GM23248 (cell line): Measurements from ENCODE around the gene PIP4K2A. TPM values are rescaled to one million over a fixed set of nuclear protein-coding genes. Genes with fewer than 3 reads are reported as not detected.
A peak's percentile ranks its signal among the peaks of the same experiment; 100 is the strongest.

Experiments used
- DNase-seq: peaks from one replicate; pipeline ENCODE4 v3.0.0-alpha.2; 2015
- H2AFZ ChIP-seq: fragments of 200-600 bp; sonication (generic); 2 replicates; pipeline ENCODE4 v1.6.1; 2016; ENCODE audit warnings: antibody characterized with exemption
- H3F3A ChIP-seq: fragments of 200-600 bp; sonication (generic); 2 replicates; pipeline ENCODE4 v1.6.1; 2016; ENCODE audit warnings: mild to moderate bottlenecking, antibody characterized with exemption, mixed run types; ENCODE audit not compliant: insufficient read depth
- H3K27ac ChIP-seq: fragments of 200-600 bp; sonication (generic); 2 replicates; pipeline ENCODE4 v1.5.1; 2016; ENCODE audit warnings: mild to moderate bottlenecking
- H3K27me3 ChIP-seq: fragments of 200-600 bp; sonication (generic); replicated peaks from 2 replicates; pipeline ENCODE4 v1.6.1; 2016; ENCODE audit warnings: mild to moderate bottlenecking; ENCODE audit not compliant: insufficient read depth
- H3K36me3 ChIP-seq: fragments of 200-600 bp; sonication (generic); 2 replicates; pipeline ENCODE4 v1.6.1; 2016; ENCODE audit warnings: low read depth, mild to moderate bottlenecking
- H3K4me1 ChIP-seq: fragments of 200-600 bp; sonication (generic); 2 replicates; pipeline ENCODE4 v1.6.1; 2016; ENCODE audit warnings: mild to moderate bottlenecking; ENCODE audit not compliant: insufficient read depth
- H3K4me2 ChIP-seq: fragments of 200-600 bp; sonication (generic); one replicate; pipeline ENCODE4 v1.6.1; 2016; ENCODE audit warnings: mild to moderate bottlenecking; ENCODE audit not compliant: unreplicated experiment
- H3K4me3 ChIP-seq: fragments of 200-600 bp; sonication (generic); 2 replicates; pipeline ENCODE4 v1.5.1; 2016; ENCODE audit warnings: mild to moderate bottlenecking
- H3K79me2 ChIP-seq: fragments of 200-600 bp; sonication (generic); 2 replicates; pipeline ENCODE4 v1.6.1; 2016; ENCODE audit warnings: mild to moderate bottlenecking; ENCODE audit not compliant: insufficient read depth
- H3K9ac ChIP-seq: fragments of 200-600 bp; sonication (generic); 2 replicates; pipeline ENCODE4 v1.6.1; 2016; ENCODE audit warnings: mild to moderate bottlenecking
- H3K9me2 ChIP-seq: fragments of 200-600 bp; sonication (generic); 2 replicates; pipeline ENCODE4 v1.6.1; 2016; ENCODE audit warnings: mixed run types, mild to moderate bottlenecking, moderate library complexity; ENCODE audit not compliant: insufficient read depth
- H3K9me3 ChIP-seq: fragments of 200-600 bp; sonication (generic); one replicate; pipeline ENCODE4 v1.6.1; 2017; ENCODE audit warnings: low read depth
- H4K20me1 ChIP-seq: fragments of 200-600 bp; sonication (generic); 2 replicates; pipeline ENCODE4 v1.6.0; 2016; ENCODE audit not compliant: insufficient read depth
- EZH2 ChIP-seq: fragments of 200-600 bp; sonication (generic); IDR thresholded peaks from 2 replicates; pipeline ENCODE4 v1.6.1; 2018; ENCODE audit warnings: antibody characterized with exemption, mild to moderate bottlenecking; ENCODE audit not compliant: insufficient read depth, poor library complexity, severe bottlenecking
- EZH2phosphoT487 ChIP-seq: fragments of 200-600 bp; sonication (generic); IDR thresholded peaks from 2 replicates; pipeline ENCODE4 v1.6.1; 2018; ENCODE audit warnings: antibody characterized with exemption, moderate library complexity, mild to moderate bottlenecking, low read depth; ENCODE audit not compliant: insufficient read depth
- WGBS, 2 experiments: methylation state at CpG; one replicate each; pipeline ENCODE4 v1.1.6; 2015 to 2017; ENCODE audit warnings: low lambda C conversion rate in 2 of 2, low coverage in 1 of 2; ENCODE audit errors: missing lambda C conversion rate in 2 of 2; 5-methylcytosine and 5-hydroxymethylcytosine counted together
- in situ Hi-C: fragments of 300-500 bp; cut with MboI; formaldehyde crosslinking; loops from 2 replicates; pipeline ENCODE4 v1.15.0; 2020
- polyA plus RNA-seq: library from polyadenylated mRNA; unstranded; fragments of >200 nt; fragmentation: Nextera tagmentation; extraction: Ambion mirVana; gene quantifications from 2 replicates; pipeline ENCODE4 v1.2.1, GENCODE V29; 2016
- total RNA-seq: library from RNA; depleted of rRNA; stranded (reverse); fragments of >200 nt; shearing (Covaris generic); gene quantifications from 2 replicates; pipeline ENCODE4 v1.2.3, GENCODE V29; 2014

PIP4K2A gene
- total and polyA plus RNA-seq, 2 experiments from 2014 or later: 19.8 to 26.9 TPM

- no peak for DNase-seq
- Histone ChIP-seq H3K27ac (peak overlapping the region; percentile 93), H4K20me1 (no peaks in the 10 kb centered on the region), H3K27me3 (no peaks in the 10 kb centered on the region), H2AFZ (no peak overlapping the region), H3K9me2 (no peaks in the 10 kb centered on the region), H3K9ac (peak overlapping the region; percentile 68), H3K79me2 (peaks cover 63% of the 10 kb centered on the region), H3K4me3 (no peak overlapping the region), H3F3A (peaks cover 65% of the 10 kb centered on the region), H3K4me2 (peak overlapping the region; percentile 66), H3K9me3 (no peaks in the 10 kb centered on the region), H3K4me1 (peaks cover 71% of the 10 kb centered on the region), H3K36me3 (no peaks in the 10 kb centered on the region)
- in situ Hi-C loops: no loop called here
- 39 to 41% methylated on average over 3 of the region's 3 CpGs for WGBS, 2 experiments
- TF ChIP-seq EZH2 (no peak), EZH2phosphoT487 (no peak)
Measured at GRCh38 chr10:22620929-22621328, 93.4 kb downstream of the PIP4K2A start.

GRCh38 chr10:22620140-22620857, 94.1 kb downstream of the PIP4K2A start:
- Histone ChIP-seq H3K9me2 (no peaks in the 10 kb centered on the region), H3K27ac (peak overlapping the region; percentile 93), H3K4me3 (peak overlapping the region; percentile 44), H3K9me3 (no peaks in the 10 kb centered on the region), H3K4me1 (peaks cover 72% of the 10 kb centered on the region), H4K20me1 (no peaks in the 10 kb centered on the region), H3K27me3 (no peaks in the 10 kb centered on the region), H3K79me2 (peaks cover 63% of the 10 kb centered on the region), H2AFZ (no peak overlapping the region; the same call in 1 of the 2 replicates), H3K4me2 (peak overlapping the region; percentile 66), H3F3A (peaks cover 65% of the 10 kb centered on the region), H3K9ac (peak overlapping the region; percentile 68), H3K36me3 (no peaks in the 10 kb centered on the region)
- DNase-seq: peak; percentile 98
- in situ Hi-C loops: no loop called here
- TF ChIP-seq EZH2phosphoT487 (no peak), EZH2 (no peak)
- WGBS, 2 experiments: 1 to 6% methylated on average over 8 of the region's 8 CpGs

- H3K4me2 ChIP-seq: peak overlapping the region; percentile 53
Measured at GRCh38 chr10:22619101-22619500, 95.3 kb downstream of the PIP4K2A start.

GRCh38 chr10:22618078-22618785, 96.1 kb downstream of the PIP4K2A start:
- Histone ChIP-seq H3F3A (peaks cover 48% of the 10 kb centered on the region), H3K4me2 (peak overlapping the region; percentile 53), H4K20me1 (no peaks in the 10 kb centered on the region), H3K9ac (no peak overlapping the region), H3K9me2 (no peaks in the 10 kb centered on the region), H3K36me3 (no peaks in the 10 kb centered on the region), H3K27ac (no peak overlapping the region), H3K9me3 (no peaks in the 10 kb centered on the region), H3K79me2 (peaks cover 72% of the 10 kb centered on the region), H3K27me3 (no peaks in the 10 kb centered on the region), H3K4me3 (no peak overlapping the region), H3K4me1 (peaks cover 53% of the 10 kb centered on the region), H2AFZ (no peak overlapping the region)
- 54 to 56% methylated on average over 4 of the region's 4 CpGs for WGBS, 2 experiments
- no peak for TF ChIP-seq EZH2
- no peak for TF ChIP-seq EZH2phosphoT487
- DNase-seq: peak; percentile 44
- in situ Hi-C loops: no loop called here

More at GRCh38 chr10:22619101-22619500, 95.3 kb downstream of the PIP4K2A start:
- Histone ChIP-seq H3K79me2 (peaks cover 68% of the 10 kb centered on the region), H3F3A (peaks cover 56% of the 10 kb centered on the region), H3K36me3 (no peaks in the 10 kb centered on the region), H3K4me3 (no peak overlapping the region), H4K20me1 (no peaks in the 10 kb centered on the region), H3K4me1 (peaks cover 61% of the 10 kb centered on the region), H3K27me3 (no peaks in the 10 kb centered on the region), H3K9ac (no peak overlapping the region), H3K9me2 (no peaks in the 10 kb centered on the region), H2AFZ (no peak overlapping the region), H3K27ac (peak overlapping the region; percentile 93), H3K9me3 (no peaks in the 10 kb centered on the region)
- in situ Hi-C loops: no loop called here
- peak; percentile 46 for DNase-seq
- no peak for TF ChIP-seq EZH2phosphoT487
- TF ChIP-seq EZH2: no peak
- 58 to 67% methylated on average over 2 of the region's 2 CpGs for WGBS, 2 experiments
